HL-60/S4 (cell line): ENCODE measurements around the gene ZNF600.
"Not testable (repeated sequence)": the region's sequence is repeated elsewhere in the genome, so short reads cannot be mapped to it uniquely, and the experiment has no call there.

Experiments used
- in situ Hi-C: fragments of 300-500 bp; cut with MboI; formaldehyde crosslinking; loops from 2 replicates; pipeline ENCODE4 v1.14.3; 2022; ENCODE audit warnings: low sequenced_read_pairs

Gene ZNF600

DNA sequence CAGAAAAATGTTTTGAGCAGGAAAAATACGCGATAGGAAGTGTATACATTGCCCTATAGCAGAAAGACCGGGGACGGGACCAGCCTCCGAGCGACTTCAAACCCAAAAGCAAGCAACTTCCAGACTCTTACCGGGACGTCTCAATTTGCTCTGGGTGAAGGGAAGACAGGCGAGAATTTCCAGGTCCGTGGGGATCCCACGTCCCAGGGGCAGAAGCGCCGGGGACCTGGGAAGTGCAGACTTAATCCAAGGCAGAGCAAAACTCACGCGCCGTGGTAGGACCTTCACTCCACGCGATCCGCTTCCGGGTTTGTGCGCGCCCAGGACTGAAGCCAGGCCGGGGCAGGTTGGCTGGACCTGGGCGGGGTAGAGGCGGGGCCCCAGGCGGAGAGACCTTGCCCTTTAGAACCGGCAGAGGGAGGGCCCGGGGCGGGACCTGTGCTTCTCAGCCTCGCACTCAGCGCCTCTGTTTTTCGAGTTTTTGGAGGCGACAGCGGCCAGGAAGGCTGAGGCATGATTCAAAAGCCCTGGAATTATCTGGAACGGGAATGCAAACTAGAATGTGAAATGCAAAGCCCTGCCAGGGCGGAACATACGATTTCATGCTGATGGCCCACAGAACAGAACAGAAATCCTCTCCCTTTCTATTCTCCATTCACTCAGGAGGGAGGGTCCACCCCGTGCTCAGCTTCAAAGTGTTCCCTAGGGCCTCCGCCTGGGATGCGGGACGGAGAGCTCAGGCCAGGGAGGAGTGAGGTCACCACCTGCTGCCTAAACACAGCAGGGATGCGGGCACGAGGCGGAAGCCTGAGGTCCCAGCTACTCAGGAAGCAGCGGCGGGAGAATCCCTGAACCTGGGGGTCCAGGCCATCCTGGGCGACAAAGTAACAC is at the start of gene ZNF600:
ZNF600 (minus strand) TSS at position 328 of the 891 bp plus-strand sequence. CDS start 7,903 bp downstream, outside the sequence.
- in situ Hi-C loops: not testable (repeated sequence)

DNA sequence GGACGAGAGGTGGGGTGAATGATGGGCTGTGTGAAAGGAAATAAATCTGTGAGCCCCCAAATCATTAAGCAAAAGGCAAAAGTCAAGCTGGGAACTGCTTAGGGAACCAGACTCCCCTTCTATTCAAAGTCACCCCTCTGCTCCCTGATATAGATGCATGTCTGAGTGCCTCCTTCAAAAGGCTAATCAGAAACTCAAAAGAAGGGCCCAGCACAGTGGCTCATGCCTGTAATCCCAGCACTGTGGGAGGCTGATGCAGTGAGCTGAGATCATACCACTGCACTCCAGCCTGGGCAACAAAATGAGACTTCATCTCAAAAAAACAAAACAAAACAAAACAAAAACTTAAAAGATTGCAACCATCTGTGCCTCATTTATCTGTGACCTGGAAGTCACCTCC is 47.7 kb upstream of the ZNF600 start:
- in situ Hi-C loops: not testable (repeated sequence)

DNA sequence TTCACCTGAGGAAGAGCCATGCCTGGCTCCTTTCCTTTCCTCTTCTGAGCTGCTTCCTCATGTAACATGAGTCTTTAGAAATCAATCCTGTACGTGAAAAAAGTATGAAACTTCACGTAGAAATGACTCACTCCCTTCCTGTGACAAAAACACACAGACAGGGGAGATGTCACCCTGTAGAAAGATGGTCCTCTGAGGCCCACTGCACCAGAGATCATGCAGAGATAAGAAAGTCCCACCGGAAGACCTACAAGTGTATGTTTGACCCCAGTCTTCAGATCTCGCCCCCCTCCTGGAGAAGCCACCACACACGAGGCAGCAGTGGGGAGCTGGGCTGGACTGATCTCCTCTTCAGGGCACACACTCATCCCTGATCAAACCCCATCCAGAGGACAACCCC is 47.0 kb upstream of the ZNF600 start:
- in situ Hi-C loops: not testable (repeated sequence)

DNA sequence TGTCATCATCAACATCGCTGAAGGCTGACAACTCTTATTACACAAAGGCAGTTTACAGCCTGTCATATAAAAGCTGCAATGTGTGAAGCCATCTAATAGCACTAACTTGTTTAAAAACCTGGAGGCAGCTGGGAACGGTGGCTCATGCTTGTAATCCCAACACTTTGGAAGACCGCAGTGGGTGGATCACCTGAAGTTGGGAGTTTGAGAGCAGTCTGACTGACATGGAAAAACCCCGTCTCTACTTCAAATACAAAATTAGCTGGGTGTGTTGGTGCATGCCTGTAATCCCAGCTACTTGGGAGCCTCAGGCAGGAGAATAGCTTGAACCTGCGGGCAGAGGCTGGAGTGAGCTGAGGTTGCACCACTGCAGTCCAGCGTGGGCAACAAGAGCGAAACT is 43.3 kb upstream of the ZNF600 start:
- in situ Hi-C loops: not testable (repeated sequence)

DNA sequence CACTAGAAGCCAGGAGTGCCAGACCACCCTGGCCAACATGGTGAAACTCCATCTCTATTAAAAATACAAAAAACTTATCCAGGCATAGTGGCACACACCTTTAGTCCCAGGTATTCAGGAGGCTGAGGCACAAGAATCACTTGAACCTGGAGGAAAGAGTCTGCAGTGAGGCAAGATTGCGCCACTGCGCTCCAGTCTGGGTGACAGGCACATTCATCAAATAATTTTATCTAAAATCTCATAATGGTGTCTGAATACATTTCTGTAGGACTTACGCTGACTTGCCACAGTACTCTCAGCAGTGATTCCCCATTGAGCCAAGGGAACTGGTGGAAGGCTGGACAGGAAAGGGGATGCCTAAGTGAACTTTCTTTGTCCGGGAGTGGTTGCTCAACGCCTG is 39.2 kb upstream of the ZNF600 start:
- in situ Hi-C loops: no loop called here

DNA sequence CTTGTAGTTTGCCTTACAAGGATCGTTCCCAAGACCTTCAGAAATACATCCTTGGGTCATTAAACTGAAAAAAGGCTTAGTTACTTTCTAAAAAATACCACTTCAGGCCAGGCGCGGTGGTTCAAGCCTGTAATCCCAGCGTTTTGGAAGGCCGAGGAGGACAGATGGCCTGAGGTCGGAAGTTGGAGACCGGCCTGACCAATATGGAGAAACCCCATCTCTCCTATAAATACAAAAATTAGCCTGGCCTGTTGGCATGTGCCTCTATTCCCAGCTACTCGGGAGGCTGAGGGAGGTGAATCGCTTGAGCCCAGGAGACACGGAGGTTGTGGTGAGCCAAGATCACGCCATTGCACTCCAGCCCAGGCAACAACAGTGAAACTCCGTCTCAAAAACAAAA is 37.1 kb upstream of the ZNF600 start:
- in situ Hi-C loops: no loop called here

DNA sequence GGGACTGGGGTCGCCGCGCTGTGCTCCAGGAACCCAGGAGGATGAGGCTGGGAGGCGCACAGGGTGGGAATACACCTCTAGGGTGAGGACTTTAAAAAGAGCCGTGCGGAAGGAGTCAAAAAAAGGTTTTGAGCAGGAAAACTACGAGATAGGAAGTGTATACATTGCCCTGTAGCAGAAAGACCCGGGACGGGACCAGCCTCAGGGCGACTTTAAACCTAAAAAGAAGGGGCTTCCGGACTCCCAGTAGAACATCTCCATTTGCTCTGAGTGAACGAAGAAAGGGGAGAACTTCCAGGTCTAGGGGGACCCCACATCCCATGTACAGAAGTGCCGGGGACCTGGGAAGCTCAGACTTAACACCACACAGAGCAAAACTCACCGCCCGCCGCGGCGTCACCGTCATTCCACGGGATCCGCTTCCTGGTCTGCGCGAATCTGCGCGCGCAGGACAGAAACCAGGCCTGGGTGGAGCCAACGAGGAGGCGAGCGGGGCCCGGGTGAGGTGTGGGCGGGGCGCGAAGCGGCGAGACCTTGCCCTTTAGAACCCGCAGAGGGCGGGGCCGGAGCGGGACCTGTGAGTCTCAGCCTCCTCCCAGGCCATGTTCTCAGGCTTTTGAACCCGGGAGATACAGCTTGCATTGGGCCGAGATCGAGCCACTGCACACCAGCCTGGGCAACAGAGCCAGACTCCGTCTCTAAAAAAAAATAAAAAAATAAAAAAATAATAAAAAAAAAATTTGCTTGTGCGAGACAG is 34.8 kb upstream of the ZNF600 start, which contains the start of gene ZNF28:
ZNF28 (minus strand) TSS at position 430 of the 757 bp plus-strand sequence. CDS start 3,675 bp downstream, outside the sequence.
- in situ Hi-C loops: not testable (repeated sequence)

DNA sequence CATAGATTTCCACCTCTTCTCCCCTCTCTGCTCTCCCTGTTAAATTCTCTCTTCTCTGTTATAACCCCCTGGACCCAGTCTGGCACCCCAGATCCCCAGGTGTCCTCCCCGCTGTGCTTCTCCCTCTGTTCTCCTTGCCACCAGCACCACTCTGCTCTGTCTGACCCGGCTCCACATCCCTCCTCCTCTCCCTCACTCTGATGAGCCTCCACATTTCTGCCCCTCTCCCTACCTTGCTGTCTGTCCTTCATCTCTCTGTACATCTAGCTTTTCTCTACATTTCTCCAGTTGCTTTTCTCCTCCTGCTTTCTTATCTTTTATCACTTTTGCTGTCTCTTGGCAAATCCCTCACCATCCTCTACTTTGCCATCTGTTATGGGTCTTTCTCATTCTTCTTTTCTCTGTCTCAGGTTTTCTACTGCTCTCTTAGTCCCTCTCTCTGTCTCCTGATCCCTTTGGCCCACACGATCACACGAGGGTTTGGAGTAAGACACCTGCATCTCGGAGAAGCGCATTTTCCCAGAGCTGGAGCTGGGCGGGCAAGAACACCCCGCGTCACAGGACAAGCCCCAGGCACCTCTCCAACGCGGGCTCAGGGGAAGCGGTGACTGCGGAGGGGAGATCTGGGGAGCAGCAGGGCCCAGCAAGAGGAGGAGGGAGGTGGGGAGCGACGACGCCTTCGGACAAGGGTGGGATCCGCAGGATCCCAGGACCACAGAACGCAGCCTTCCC is 34.0 kb upstream of the ZNF600 start:
- in situ Hi-C loops: not testable (repeated sequence)

DNA sequence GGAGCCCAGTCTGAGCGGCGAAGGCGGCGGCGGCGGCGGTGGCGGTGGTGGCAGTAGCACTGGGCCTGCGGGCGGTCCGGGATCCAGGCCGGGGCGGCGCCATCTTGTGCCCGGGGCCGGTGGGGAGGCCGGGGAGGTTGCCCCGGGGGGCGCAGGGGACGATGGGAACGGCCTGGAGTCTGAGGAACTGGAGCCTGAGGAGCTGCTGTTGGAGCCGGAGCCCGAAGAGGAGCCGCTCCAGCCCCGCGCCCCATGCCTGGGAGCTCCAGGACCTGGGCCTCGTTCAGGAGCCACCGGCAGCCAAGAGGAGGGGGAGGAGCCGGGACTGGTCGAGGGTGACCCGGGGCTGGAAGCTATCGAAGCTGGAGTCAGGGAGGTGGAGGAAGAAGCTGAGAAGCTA is 23.2 kb upstream of the ZNF600 start:
- in situ Hi-C loops: no loop called here

DNA sequence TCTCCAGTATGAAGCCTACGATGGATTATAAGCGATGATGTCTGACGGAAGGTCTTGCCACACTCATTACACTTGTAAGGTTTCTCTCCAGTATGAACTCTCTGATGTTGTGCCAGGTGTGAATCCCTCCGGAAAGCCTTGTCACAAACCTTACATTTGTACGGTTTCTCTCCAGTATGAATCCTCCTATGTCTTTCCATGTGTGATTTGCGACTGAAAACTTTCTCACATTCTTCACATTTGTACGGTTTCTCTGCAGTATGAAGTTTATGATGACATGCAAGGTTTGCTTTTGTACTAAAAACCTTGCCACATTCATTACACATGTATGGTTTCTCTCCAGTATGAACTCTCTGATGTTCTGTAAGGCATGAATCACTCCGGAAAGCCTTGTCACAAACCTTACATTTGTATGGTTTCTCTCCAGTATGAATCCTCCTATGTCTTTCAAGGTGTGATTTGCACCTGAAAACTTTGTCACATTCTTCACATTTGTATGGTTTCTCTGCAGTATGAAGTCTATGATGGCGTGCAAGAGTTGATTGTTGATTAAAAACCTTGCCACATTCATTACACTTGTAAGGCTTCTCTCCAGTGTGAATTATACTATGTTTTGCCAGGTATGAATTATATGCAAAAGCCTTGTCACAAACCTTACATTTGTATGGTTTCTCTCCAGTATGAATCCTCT is 13.5 kb upstream of the ZNF600 start:
- in situ Hi-C loops: not testable (repeated sequence)

DNA sequence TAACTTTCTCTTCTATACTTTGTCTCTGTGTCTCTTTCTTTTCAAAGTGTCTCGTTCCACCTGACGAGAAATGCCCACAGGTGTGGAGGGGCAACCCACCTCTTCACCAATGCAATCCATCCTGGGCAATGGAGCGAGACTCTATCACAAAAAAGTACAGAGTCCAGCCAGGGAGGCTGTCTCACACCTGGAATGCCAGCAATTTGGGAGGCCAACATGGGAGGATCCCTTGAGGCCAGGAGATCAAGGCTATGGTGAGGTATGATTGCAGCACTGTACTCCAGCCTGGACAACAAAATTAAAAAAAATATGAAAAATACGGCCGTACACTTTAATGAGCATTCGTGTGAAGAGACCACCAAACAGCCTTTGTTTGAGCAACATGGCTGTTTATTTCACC is 2.8 kb upstream of the ZNF600 start:
- in situ Hi-C loops: no loop called here

DNA sequence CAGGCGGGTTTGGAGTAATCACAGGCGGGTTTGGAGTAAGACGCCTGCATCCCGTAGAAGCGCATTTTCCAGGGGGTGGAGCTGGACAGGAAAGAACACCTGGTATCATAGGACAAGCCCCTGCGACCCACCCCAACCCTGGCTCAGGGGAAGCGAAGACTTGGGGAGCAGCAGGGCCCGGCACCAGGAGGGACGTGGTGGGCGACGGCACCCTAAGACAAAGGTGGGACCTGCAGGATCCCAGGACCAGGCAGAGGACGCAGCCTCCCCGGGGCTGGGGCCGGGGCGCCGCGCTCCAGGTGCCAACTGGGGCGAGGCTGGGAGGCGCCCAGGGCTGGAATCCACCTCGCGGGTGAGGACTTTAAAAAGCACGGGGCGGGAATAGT is 520 bp downstream of the ZNF600 start:
- in situ Hi-C loops: no loop called here

DNA sequence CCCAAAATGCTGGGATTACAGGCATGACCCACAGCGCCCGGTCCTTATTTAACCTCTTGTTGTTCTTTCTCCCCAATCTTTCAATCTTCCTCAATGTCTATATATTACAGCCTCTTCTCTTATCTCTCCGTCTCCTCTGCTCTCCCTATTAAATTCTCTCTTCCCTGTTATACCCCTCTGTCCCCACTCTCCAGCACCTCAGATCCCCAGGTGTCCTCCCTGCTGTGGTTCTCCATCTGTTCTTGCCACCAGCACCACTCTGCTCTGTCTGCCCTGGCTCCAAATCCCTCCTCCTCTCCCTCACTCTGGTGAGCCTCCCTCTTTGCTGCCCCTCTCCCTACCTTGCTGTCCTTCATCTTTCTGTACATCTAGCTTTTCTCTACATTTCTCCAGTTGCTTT is 1.1 kb downstream of the ZNF600 start:
- in situ Hi-C loops: no loop called here

DNA sequence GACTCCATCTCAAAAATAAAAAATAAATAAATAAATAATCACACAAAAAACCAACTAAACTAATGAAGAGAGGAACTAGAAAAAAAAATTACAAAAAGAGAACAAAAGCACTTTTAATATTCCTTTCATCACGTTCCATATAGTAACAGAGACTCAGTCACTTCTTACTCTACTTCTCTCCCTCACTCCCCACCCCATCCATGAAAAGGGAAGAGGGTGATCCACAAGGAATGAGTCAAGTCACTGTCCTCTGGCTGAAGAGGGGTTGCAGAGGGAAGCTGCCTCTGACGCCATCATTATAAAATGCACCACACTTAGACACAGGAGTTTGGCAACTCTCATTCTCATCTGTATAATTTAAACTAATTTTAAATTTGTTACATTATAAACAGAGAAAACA is 3.7 kb downstream of the ZNF600 start:
- in situ Hi-C loops: not testable (repeated sequence)

DNA sequence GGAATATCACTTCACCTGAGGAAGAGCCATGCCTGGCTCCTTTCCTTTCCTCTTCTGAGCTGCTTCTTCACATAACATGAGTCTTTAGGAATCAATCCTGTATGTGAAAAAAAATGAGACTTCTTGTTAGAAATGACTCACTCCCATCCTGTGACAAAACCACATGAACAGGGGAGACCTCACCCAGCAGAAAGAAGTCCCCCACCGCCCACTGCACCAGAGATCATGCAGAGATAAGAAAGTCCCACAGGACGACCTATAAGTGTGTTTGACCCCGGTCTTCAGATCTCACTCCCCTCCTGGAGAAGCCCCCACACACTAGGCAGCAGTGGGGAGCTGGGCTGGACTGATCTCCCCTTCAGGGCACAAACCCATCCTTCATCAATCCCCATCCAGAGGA is 7.8 kb downstream of the ZNF600 start:
- in situ Hi-C loops: no loop called here

DNA sequence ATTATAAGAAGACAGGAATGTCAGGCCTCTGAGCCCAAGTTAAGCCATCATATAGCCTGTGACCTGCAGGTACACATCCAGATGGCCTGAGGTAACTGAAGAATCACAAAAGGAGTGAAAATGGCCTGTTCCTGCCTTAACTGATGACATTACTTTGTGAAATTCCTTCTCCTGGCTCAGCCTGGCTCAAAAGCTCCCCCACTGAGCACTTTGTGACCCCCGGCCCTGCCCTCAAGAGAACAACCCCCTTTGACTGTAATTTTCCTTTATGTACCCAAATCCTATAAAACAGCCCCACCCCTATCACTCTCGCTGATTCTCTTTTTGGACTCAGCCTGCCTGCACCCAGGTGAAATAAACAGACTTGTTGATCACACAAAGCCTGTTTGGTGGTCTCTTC is 30.1 kb downstream of the ZNF600 start:
- in situ Hi-C loops: not testable (repeated sequence)

DNA sequence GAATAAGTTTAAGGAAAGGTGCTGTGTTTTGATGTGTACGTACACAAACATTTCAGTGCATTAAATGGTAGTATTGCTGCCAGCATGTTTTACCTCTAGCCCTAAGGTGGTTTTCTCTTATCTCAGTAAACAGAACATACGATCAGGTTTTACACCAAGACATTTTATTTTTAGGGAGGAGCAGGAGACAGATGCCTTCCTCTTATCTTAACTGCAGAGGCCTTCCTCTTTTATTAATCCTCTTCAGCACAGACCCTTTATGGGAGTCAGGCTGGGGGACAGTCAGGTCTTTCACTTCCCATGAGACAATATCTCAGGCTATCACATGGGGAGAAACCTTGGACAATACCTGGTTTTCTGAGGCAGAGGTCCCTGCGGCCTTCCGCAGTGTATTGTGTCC is 36.8 kb downstream of the ZNF600 start:
- in situ Hi-C loops: no loop called here

DNA sequence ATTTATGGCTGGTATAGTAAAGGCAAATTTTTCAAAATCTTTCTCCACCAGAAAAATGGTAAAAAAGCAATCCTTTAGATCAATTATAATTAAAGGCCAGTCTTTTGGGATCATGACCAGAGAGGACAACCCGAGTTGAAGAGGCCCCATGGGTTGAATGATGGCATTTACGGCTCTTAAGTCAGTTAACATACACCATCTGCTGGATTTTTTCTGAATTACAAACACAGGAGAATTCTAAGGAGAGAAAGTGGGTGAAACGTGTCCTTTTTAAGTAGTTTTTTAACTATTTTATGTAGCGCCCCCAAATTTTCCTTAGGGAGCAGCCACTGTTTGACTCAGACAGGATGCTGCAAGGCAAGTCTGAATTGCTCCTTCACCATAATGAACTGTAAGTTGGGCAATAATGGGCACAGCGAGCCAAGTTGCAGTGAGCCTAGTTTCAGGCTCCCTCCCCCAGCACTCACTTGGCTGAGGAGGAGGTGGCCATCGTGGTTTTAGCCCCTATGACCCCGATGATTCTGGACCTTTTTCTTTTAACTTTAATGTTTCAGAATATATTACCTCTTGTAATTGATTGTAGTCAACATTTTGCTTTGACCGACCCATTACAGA is 38.1 kb downstream of the ZNF600 start:
- in situ Hi-C loops: no loop called here

DNA sequence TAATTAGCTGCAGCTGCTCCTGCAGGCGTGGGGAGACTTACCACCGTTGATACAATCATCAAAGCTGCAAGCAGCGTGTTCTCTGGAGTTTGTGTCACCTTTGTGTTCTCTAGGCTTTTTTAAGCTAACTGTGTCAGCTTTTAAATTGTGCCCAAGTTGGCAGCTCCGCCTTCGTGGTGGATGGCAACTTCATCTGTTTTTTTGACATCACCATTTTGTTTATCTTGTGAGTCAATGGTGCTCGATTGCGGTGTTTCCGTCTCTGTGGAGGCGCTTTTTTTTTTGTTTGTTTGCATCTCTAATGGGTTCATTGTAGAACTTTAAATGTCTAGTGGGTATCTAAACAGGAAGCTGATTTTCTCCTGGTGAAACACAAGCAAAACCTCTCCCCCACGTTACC is 40.7 kb downstream of the ZNF600 start:
- in situ Hi-C loops: not testable (repeated sequence)

DNA sequence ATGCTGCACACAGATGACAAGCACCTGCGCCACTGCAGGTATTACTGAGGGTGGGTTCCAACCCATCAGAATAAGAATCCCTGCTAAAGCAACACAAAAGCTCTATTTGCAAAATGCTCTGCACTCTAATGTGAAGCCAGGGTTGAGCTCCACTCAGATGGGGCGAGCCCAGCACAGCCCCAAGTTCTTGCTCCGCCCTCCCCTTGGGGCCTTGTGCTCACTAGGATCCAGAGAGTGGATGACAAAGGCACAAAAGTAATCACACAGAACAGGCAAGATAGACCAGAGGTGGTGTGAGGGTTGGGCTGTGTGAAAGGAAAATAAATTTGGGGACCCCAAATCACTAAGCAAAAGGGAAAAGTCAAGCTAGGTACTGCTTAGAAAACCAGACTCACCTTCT is 43.5 kb downstream of the ZNF600 start:
- in situ Hi-C loops: no loop called here
